ENCODE measurements around the gene C19orf25.
"Not testable (repeated sequence)": the region's sequence is repeated elsewhere in the genome, so short reads cannot be mapped to it uniquely, and the experiment has no call there.

DNA sequence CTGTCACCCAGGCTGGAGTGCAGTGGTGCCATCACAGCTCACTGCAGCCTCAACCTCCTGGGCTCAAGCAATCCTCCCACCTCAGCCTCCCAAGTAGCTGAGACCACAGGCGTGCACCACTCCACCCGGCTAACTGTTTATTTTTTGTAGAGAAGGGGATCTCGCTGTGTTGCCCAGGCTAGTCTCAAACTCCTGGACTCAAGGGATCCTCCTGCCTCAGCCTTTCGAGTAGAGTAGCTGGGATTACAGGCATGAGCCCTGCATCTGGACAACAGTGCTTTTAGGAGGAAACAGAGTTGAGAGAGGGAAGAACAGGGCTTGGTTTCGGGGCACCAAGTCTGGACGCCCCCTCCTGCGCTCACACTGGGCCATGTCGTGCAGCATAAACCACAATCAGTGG, 40.8 kb upstream of the C19orf25 start:
- TF ChIP-seq MXI1 (IDR thresholded peaks at IDR 0.05; ENCODE audit: low read depth, low read length); SREBF2 (IDR thresholded peaks at IDR 0.05; ENCODE audit: low read length); SIX5 (IDR thresholded peaks at IDR 0.05; ENCODE audit: low read depth, low read length, severe bottlenecking); EGR1 (IDR thresholded peaks at IDR 0.05; ENCODE audit: borderline replicate concordance in 1 of 2, low read depth in 2 of 2, low read length in 2 of 2); MYC (IDR thresholded peaks at IDR 0.05; ENCODE audit: insufficient read depth, insufficient read length, insufficient replicate concordance, low read length, severe bottlenecking); CEBPB (IDR thresholded peaks at IDR 0.05; ENCODE audit: borderline replicate concordance in 1 of 2, low read depth in 2 of 2, low read length in 2 of 2): not testable (repeated sequence)
- TF ChIP-seq, protein P1, sequence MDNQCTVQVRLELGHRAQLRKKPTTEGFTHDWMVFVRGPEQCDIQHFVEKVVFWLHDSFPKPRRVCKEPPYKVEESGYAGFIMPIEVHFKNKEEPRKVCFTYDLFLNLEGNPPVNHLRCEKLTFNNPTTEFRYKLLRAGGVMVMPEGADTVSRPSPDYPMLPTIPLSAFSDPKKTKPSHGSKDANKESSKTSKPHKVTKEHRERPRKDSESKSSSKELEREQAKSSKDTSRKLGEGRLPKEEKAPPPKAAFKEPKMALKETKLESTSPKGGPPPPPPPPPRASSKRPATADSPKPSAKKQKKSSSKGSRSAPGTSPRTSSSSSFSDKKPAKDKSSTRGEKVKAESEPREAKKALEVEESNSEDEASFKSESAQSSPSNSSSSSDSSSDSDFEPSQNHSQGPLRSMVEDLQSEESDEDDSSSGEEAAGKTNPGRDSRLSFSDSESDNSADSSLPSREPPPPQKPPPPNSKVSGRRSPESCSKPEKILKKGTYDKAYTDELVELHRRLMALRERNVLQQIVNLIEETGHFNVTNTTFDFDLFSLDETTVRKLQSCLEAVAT (IDR thresholded peaks at IDR 0.05), result not testable (repeated sequence)
- TF ChIP-seq, protein P2, sequence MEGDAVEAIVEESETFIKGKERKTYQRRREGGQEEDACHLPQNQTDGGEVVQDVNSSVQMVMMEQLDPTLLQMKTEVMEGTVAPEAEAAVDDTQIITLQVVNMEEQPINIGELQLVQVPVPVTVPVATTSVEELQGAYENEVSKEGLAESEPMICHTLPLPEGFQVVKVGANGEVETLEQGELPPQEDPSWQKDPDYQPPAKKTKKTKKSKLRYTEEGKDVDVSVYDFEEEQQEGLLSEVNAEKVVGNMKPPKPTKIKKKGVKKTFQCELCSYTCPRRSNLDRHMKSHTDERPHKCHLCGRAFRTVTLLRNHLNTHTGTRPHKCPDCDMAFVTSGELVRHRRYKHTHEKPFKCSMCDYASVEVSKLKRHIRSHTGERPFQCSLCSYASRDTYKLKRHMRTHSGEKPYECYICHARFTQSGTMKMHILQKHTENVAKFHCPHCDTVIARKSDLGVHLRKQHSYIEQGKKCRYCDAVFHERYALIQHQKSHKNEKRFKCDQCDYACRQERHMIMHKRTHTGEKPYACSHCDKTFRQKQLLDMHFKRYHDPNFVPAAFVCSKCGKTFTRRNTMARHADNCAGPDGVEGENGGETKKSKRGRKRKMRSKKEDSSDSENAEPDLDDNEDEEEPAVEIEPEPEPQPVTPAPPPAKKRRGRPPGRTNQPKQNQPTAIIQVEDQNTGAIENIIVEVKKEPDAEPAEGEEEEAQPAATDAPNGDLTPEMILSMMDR (IDR thresholded peaks at IDR 0.05 in 2 of 3, conservative IDR thresholded peaks at IDR 0.05 in 1 of 3; ENCODE audit: control insufficient read depth in 2 of 3, extremely low read depth in 1 of 3, insufficient read depth in 1 of 3, low read depth in 3 of 3, low read length in 3 of 3), result not testable (repeated sequence)

All from GM12878 (cell line).